Esophagus muscularis mucosa (tissue), 3 donors: ENCODE data around the gene CLCA2.

Experiments
- POLR2A ChIP-seq: fragments of 450-650 bp; IDR thresholded peaks from one replicate; pipeline ENCODE4 v1.6.1; 2017; ENCODE audit warnings: antibody characterized with exemption, moderate library complexity, mild to moderate bottlenecking, low read depth
- POLR2AphosphoS5 ChIP-seq, 2 donors: sonication (generic); formaldehyde crosslinking; IDR thresholded peaks; one replicate each; pipeline ENCODE4 v1.6.1; 2017; ENCODE audit warnings: antibody characterized with exemption in 2 of 2
- TF ChIP-seq, protein P1 (sequence below), 3 experiments: fragments of 200-600 bp in 2 of 3; fragments of 450-650 bp in 1 of 3; sonication (generic) in 2 of 3; IDR thresholded peaks; one replicate each; pipeline ENCODE4 v1.5.1; 2017 to 2019; ENCODE audit warnings: antibody characterized with exemption in 3 of 3, mild to moderate bottlenecking in 2 of 3, moderate library complexity in 1 of 3

GRCh38 chr1:86498281-86498680, 74.3 kb downstream of the CLCA2 start:
- no peak for TF ChIP-seq POLR2A
- TF ChIP-seq, protein P1, sequence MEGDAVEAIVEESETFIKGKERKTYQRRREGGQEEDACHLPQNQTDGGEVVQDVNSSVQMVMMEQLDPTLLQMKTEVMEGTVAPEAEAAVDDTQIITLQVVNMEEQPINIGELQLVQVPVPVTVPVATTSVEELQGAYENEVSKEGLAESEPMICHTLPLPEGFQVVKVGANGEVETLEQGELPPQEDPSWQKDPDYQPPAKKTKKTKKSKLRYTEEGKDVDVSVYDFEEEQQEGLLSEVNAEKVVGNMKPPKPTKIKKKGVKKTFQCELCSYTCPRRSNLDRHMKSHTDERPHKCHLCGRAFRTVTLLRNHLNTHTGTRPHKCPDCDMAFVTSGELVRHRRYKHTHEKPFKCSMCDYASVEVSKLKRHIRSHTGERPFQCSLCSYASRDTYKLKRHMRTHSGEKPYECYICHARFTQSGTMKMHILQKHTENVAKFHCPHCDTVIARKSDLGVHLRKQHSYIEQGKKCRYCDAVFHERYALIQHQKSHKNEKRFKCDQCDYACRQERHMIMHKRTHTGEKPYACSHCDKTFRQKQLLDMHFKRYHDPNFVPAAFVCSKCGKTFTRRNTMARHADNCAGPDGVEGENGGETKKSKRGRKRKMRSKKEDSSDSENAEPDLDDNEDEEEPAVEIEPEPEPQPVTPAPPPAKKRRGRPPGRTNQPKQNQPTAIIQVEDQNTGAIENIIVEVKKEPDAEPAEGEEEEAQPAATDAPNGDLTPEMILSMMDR (IDR thresholded peaks at IDR 0.05): no peak
- no peak for TF ChIP-seq POLR2AphosphoS5 (IDR thresholded peaks at IDR 0.05)
